Fibroblast of villous mesenchyme (primary cell): Measurements from ENCODE around the gene MAPRE2. TPM values are rescaled to one million over a fixed set of nuclear protein-coding genes. Genes with fewer than 3 reads are reported as not detected.
A peak's percentile ranks its signal among the peaks of the same experiment; 100 is the strongest.

ENCODE experiments used
- DNase-seq: peaks from one replicate; pipeline ENCODE4 v3.0.0-alpha.2; 2010; ENCODE audit warnings: low read depth
- H3K4me3 ChIP-seq: 2 replicates; pipeline ENCODE4 v1.5.1; 2011; ENCODE audit warnings: low read depth, mild to moderate bottlenecking, low read length
- CTCF ChIP-seq: IDR thresholded peaks from 2 replicates; pipeline ENCODE4 v1.5.1; 2012; ENCODE audit warnings: low read depth, mild to moderate bottlenecking, low read length; ENCODE audit not compliant: insufficient read depth
- total RNA-seq: library from RNA; depleted of rRNA; stranded (reverse); fragments of >200 nt; gene quantifications from 2 replicates; pipeline ENCODE4 v1.2.3, GENCODE V29; 2012

Gene MAPRE2
- total RNA-seq, 1 donor = 18.6 TPM

GRCh38 chr18:35063875-35064690 is 22.9 kb downstream of the MAPRE2 start:
- no peak overlapping the region for H3K4me3 ChIP-seq
- no peak for TF ChIP-seq CTCF
- DNase-seq = no peak

- no peak for TF ChIP-seq CTCF
- DNase-seq = no peak
These were observed 26.2 kb downstream of the MAPRE2 start for GRCh38 chr18:35067454-35067853.

GRCh38 chr18:35071819-35072247 is 30.6 kb downstream of the MAPRE2 start:
- DNase-seq = peak; percentile 58
- TF ChIP-seq CTCF = no peak
- no peak overlapping the region for H3K4me3 ChIP-seq

More at GRCh38 chr18:35067454-35067853, 26.2 kb downstream of the MAPRE2 start:
- no peak overlapping the region for H3K4me3 ChIP-seq

GRCh38 chr18:35072616-35073015 is 31.4 kb downstream of the MAPRE2 start:
- no peak for TF ChIP-seq CTCF
- no peak overlapping the region for H3K4me3 ChIP-seq
- DNase-seq = no peak

- no peak for TF ChIP-seq CTCF
- no peak overlapping the region for H3K4me3 ChIP-seq
- DNase-seq = peak; percentile 75
These were observed 32.2 kb downstream of the MAPRE2 start for GRCh38 chr18:35073186-35074105.

GRCh38 chr18:35074581-35074980 is 33.4 kb downstream of the MAPRE2 start:
- H3K4me3 ChIP-seq = no peak overlapping the region
- no peak for TF ChIP-seq CTCF
- no peak for DNase-seq
